T1000 (cell line): ENCODE measurements around the gene FGF6.
"Not testable (repeated sequence)": the region's sequence is repeated elsewhere in the genome, so short reads cannot be mapped to it uniquely, and the experiment has no call there.

Experiments
- DNase-seq: peaks from one replicate; lab custom pipeline; 2025; ENCODE audit warnings: mixed read lengths; lab: John Stamatoyannopoulos, UW

The FGF6 gene

GRCh38 chr12:4418913-4419312 is 26.7 kb downstream of the FGF6 start:
- no peak for DNase-seq

- DNase-seq, result no peak
Measured at GRCh38 chr12:4417936-4418335, 27.7 kb downstream of the FGF6 start.

- DNase-seq, result no peak
Measured at GRCh38 chr12:4417455-4417854, 28.2 kb downstream of the FGF6 start.

GRCh38 chr12:4416276-4416675 is 29.3 kb downstream of the FGF6 start:
- no peak for DNase-seq

GRCh38 chr12:4412465-4412864 is 33.1 kb downstream of the FGF6 start:
- DNase-seq, result no peak

- no peak for DNase-seq
Measured at GRCh38 chr12:4412056-4412455, 33.6 kb downstream of the FGF6 start.

GRCh38 chr12:4407136-4407535 is 38.5 kb downstream of the FGF6 start:
- no peak for DNase-seq

- not testable (repeated sequence) for DNase-seq
Measured at GRCh38 chr12:4404877-4405637, 40.6 kb downstream of the FGF6 start.

- DNase-seq, result no peak
Measured at GRCh38 chr12:4402996-4403395, 42.6 kb downstream of the FGF6 start.

- no peak for DNase-seq
Measured at GRCh38 chr12:4401117-4401516, 44.5 kb downstream of the FGF6 start.

- no peak for DNase-seq
Measured at GRCh38 chr12:4395818-4396217, 49.8 kb downstream of the FGF6 start.

GRCh38 chr12:4393211-4393610 is 52.4 kb downstream of the FGF6 start:
- no peak for DNase-seq

GRCh38 chr12:4392223-4392742 is 53.3 kb downstream of the FGF6 start:
- no peak for DNase-seq

- no peak for DNase-seq
Measured at GRCh38 chr12:4388662-4389061, 57.0 kb downstream of the FGF6 start.

- no peak for DNase-seq
Measured at GRCh38 chr12:4388032-4388431, 57.6 kb downstream of the FGF6 start.

- DNase-seq, result no peak
Measured at GRCh38 chr12:4387607-4388006, 58.0 kb downstream of the FGF6 start.

- no peak for DNase-seq
Measured at GRCh38 chr12:4386801-4387200, 58.8 kb downstream of the FGF6 start.
